Activated T-cell treated with anti-CD3 and anti-CD28 coated beads, Interleukin-2, amount 50 U/mL, for 48 hours (primary cell): Measurements from ENCODE around the gene FAM47E.

Experiments used
- DNase-seq, 2 experiments: peaks; one replicate each; pipeline ENCODE4 v3.0.0-alpha.2; 2020

Gene FAM47E, protein sequence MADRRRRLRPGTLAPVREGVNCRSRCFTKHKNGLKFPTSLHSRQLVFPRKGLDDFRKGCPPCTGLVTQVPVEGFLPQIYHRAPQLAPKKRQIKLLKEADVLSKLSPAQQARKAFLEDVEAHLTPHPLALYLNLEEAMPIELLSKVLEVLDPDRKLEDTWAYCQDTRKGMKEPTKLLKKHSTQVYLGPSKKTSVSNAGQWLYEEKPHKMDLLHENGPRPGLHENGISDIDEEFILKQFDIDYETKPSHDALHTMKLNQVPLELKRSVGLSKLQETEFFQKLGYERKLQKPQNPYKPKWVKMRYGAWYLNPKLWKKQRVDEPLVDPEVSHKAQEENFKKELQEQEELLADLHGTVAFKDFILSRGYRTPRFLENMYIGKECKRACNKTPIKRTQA

DNA sequence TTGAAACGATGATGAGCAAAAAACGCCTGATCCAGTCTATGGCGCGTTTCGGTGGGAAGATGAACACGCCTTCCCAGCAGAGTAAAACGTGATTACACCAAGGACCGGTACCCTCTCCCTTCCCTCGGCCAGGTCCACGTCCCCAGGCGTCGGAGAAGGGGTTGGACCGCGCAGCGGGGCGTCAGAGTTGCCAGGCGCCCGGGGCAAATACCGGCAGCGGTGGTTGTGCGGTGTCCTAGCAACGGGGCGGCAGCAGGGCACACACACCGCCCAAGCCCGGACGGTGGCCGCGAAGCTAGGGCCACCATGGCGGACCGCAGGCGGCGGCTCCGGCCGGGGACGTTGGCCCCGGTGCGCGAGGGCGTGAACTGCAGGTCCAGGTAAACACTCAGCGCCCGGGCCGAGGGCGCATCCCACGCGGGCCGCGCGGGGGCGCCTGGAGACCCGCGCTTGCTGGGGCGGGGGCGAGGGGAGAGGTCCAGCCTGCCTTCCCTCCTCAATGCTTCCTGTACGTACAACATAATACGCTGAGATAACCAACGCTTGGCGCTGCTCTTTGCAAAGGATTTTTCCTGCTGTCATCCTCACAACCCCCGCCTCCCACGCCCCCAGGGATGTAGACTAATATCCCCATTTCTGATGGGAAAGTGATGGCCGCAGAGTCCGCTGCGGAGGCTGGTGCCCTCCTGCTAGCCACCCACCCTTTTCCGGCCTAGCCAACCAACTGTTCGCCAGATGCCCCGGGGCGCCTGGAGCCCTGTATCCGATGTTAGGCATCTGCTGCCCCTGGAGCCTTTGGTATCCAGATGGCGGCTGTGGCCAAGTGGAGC, at the start of gene FAM47E:
TSS of gene FAM47E (plus strand) at position 281 of the 830 bp plus-strand sequence. CDS start at position 307, 26 bp downstream.
- peak; percentile 44 to 46 for DNase-seq

DNA sequence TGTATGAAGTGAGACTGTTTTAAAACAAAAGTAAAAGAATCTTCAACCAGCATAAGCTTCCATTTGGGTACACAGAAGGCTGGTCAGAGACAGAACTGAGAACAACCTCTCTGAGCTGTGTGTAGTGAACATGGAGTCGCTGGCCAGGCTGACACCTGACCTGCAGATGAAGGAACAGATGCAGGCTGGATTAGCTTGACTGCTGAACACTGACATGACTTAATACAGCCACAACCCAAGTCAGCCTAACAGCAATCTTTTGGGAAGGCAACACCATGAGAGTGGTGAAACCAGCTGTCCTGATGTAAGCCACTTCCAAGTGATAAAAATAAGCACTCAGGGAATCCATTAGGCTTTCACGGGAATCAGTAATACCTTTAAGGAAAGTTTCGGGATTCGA, 48.0 kb upstream of the FAM47E start:
- no peak for DNase-seq

DNA sequence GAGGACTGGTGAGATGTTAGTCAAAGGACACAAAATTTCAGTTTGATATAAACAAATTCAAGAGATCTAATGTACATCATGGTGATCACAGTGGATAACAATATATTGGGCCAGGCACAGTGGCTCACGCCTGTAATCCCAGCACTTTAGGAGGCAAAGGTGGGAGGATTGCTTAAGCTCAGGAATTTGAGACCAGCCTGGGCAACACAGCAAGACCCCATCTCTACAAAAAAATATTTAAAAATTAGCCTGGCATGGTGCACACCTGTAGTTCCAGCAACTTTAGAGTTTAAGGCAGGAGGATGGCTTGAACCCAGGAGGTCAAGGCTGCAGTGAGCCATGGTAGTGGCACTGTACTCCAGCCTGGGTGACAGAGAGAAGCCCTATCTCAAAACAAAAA, 46.6 kb upstream of the FAM47E start:
- no peak for DNase-seq

DNA sequence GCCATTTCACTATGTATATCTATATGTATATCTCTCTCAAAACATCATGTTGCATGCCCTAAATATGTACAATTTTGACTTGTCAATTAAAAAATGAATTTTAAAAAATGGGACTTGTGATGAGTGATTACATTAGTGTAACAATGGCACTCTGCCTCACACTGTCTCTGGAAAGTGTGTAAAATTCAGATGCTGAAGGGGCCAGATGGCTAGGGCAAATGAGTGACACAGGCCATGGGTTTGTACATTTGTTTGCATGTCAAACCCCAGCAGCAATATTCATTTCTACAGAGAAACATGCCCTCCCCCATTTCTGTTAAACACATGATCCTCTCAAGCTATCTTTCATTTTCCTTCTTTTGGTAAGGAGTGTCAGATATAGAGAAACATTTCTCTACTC, 46.0 kb upstream of the FAM47E start:
- DNase-seq: no peak

DNA sequence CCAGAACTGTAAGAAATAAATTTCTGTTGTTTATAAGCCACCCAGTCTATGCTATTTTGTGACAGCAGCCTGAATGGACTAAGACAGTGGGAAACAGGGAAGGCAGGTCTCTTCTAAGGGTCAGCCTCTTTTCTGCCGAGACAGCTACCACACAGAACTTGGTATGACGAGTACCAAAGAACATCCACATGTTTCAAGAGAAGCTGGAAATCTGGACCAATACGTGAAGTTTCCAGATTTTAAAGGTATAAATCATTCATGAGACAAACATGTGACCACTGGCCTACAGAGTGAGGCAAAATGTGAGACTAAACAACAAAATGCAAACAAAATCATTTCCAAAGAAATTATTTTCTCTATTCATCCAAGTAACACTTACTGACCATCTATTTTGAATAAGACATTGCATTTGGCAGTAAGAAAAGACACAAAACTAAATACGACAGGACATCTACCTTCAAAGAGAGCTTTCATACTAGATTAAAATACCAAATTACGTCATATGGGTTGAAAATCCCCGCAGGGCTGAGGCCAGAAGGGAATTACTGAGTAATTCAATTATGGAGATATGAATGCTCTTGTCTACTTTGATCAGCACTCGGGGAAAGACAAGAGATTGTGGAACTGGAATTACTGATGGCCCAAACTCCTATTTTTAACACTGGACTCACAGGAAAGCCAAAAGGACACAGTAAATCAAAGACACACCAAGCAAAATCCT, 45.1 kb upstream of the FAM47E start:
- DNase-seq: no peak

DNA sequence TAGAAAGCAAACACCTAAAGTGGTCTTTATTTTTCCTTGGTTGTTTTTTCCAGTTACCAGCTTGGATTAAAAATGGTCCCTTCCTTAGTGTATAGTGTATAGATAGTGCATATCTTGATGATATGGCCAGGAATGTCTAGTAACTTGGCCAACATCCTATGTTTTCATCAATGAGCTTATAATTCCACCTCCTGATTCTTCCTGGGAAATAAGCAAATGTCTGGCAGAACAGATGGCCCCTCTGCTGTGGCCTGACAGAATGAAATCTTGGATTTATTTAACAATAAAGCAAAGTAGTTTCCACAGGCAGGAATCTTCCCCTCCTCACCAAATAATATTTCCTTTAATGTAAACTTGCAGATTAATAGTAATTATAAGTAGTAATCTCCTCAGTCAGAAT, 44.0 kb upstream of the FAM47E start:
- DNase-seq: no peak

DNA sequence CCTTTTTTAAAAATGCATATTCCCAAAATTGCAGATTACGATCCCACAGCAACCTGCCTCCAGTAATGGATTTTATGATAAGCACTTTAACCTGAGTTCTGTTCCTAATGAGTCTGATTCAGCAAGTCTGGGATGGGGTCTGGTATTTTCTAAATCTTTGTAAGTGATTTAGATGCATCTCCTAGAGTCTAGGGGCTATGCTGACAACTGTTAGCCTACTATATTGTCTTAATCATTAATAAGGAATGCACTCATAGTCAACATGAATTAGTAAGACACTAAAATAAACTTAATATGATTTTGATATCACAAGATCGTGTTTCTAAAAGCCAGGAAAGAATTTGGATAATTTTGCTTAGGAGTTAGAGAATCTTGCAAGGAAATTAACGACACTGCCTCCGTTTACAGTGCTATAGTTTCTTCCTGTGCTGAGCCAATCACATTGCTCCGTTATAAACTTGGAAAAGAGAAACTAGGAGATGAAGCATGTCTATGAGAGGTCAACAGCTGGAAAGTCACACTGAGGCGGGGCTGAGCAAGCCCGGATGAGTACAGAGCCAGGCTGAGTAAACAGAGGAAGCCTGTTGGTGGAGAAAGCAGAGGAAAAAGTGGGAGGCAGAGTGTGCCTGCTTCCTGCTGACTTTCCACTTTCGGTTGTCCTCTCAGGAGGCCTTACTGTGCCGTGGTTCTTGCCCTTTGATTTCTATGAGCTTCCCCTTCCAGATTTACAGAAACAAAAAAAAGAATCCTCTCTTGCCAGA, 43.3 kb upstream of the FAM47E start:
- DNase-seq: no peak

DNA sequence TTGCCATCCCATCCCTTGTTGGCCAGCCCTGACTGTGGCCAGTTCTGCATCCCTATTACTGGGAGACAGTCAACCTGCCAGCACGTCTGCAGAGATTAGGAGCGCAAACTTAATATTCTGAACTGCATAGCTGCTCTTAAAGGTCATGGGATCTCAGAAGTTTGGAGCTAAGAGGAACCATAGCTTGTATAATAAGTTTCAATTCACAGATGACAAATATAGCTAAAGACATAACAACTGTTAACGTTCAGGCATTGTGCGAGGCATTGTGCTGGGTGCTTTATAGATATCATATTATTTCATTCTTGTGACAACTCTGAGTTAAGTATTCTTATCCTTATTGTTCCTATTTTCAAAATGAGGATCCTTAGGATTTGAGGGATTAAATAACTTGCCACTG, 41.6 kb upstream of the FAM47E start:
- DNase-seq: no peak

DNA sequence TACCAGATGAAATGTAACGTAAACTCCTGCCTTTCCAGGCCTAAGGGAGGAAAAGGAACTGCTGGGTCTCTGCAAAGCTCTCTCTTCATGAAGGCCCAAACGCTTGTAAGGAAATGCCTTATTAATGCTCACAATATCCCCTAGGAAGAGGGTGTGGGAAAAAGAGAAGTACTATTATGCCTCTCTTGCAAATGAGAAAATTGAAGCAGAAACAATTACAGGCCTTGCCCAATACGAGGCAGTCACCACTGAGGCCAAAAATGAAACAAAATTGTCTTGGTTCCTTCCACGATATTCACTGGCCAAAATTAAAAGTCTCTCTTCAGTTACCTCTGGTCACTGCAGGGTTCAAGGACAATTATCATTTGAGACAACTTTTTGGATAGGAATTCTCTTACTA, 41.1 kb upstream of the FAM47E start:
- no peak for DNase-seq

DNA sequence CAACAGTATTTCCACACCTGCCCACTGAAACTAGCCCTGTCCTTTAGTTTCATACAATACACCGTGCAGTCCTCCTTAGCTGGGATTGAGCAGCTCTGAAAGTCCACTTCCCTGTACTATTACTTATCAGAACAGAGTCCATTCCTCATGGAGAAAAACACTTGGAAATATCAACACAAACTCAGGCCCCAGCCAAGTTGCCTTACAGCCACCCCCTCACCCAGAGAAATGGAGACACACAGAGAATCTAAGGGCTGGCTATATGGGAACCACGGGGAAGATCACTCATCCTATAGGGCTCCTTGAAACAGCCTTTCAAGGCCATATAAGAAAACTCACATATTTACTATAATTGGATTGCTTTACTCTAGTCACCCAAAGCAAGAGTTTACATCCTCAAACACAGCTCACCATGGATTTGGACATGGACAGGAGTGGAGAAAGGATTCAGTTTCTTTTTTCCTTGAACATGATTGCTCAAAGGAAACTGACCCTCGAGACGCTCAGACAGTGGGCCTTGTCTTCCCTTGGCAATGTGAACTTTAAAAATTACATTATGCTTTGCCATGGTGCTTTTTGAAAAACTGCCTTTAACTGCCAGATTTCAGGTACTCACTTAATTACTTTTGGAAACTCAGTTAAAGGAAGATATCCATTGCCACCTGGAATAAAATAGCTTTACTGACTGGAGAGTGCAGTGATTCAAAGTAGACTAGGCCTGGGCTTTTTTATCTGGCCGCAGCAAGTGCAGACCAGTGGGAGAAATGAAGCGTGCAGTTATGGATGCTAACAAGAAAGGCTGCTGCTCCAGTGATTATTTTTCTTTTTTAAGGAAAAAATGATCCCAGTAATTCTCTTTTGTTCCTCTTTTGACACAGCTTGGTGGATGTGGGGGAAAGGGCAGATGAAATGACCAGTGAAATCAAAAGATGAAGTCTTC, 39.5 kb upstream of the FAM47E start:
- DNase-seq: no peak

DNA sequence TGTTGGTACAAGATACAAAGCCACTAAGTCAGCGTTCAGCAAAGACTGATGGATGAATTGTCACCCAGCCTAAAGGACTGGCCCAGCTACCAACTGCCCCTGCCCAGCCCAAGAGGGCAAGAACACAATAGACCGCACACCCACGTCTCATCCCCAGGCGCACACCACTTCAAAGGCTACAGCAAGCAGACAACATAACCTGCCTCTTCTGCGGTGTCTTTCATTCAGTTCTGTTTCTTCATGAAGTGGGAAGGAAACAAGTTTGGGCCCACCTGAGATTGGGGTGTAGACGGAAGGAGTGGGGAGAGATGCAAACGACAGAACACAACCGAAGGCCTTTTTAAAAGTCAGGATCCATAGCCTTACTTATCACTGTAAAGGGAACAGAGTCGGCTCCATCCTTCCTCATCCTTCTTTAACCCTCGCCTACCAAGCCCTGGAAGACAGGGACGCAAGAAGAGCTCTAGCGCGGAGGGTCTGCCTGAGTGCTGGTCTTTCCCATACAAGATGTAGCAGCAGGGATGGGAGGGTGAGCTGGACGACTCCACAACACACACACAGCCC, 38.6 kb upstream of the FAM47E start:
- peak; percentile 50 to 53 for DNase-seq

DNA sequence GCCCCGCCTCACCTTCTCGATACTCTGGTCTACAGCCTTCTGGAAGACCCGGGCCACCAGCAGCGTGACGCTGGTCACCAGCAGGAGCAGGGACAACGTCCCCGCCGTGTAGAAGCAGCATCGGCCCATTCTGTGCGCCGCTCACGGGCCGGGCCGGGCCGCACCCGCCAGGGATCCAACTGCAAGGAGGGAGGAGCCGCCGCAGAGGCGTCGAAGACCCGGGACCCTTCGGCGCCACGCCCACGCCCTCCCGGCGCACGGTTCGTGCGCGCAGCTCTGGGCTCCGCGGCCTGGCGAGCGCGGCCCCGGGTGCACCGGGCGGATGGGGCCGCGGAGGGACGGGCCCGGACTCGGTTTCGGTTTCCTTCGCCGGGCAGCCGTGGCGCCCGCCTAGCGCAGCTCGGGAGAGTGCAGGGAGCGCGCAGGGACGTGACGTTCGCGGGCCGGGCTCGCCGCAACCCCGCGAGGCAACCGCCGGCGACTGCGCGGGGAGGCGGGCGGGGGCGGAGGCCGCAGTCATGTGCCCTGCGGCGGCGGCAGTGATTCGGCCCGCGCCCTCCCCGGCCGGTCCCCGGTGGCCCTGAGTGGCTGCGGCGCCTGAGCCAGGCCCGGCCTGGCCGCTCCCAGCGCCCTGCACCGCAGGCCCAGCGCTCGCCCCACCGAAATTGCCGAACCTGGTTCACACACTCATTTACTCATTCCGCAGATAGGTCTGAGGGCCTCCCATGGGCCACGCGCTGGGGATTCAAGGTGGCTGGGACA, 37.9 kb upstream of the FAM47E start, which contains the start of gene SCARB2:
TSS of gene SCARB2 (minus strand) at position 410 of the 762 bp plus-strand sequence. CDS start at position 129, 281 bp downstream.
- peak; percentile 74 to 76 for DNase-seq

DNA sequence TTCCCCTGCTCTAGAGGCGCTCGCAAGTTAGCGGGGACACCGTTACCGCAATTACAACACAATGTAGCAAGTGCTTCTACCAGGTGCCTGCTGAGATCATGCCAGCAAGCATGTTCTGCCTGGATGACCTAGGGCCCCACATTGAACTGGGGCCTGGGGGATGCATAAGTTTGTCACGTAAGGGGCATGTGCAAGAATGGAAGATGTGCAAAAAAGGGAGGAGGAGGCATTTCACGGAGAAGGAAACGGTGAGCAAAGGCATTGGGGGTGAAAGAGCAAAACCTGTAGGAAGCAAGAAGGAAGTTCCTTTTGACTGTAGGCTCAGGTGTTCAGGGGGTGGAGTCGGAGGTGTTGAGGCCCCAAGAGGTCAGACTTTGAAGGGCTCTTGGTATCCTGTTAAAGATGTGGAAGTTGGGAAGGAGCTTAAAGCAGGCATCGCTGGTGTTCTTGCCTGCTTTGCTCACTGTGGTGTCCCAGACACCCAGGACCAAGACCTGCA, 37.3 kb upstream of the FAM47E start:
- DNase-seq: no peak

DNA sequence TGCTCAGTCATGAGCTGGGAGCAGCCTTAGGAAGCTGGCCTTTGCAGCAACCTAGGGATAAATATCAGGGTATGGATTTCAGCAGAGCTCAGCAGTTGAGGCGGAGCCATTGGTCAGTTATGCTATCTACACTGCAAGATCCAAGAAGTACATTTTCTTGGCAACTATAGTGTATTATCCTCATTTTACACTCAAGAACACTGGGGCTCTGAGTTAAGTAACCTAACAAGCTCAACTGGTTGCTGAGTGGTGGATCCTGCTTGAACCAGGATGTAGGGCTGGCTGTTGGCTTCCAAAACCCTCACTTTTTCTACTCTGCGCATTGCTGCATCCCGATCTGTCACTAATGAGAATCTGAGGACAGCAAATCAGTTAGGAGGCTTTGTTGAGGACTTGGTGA, 36.4 kb upstream of the FAM47E start:
- no peak for DNase-seq

DNA sequence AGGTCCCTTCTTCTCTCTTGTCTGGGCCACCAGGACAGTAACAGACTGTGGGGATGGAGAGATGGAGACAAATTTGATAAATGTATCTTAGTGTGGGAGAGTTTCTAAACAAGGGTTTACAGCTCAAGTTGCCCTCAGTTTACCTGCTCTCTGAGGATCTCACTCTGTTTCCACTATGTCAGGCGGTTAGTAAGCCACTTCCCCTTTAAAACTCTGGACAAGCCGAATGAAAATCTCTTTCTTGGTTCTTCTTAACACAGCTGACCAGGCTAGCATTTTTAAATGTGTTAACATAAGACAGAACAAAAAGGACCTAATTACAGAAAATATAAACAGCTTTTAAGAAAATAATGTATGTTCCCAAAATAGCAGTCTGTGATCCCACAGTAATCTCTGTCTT, 35.0 kb upstream of the FAM47E start:
- no peak for DNase-seq

DNA sequence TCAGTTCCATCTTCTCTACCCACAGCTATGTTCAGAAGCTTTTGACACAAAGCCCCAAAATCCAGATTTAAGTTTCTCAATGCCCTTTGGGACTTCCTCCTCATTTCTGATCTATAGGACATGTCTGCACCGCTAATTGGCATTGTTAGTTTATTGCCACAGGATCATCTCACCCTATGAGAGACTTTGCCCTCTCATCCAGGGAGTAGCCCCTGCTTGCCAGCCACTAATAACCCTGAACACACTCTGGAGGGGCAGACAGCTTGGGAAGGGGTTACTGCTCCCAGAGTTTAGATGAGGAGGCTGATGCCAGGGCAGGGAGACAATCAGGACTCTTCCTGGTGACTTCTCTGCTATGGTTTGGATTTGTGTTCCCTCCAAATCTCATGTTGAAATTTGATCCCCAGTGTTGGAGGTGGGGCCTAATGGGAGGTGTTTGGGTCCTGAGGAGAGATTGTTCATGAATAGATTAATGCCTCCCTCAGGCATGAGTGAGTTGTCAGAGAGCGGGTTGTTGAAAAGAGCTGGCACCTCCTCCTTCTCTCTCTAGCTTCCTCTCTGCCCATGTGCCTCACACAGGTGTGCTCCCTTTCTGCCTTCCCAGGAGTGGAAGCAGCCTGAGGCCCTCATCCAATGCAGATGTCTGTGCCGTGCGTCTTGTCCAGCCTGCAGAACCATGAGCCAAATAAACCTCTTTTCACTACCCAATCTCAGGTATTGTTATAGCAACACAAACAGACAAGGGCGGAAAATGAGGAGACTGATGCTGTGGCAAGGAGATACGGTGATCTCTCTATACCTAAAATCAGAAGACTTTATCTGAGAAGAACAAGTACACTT, 34.3 kb upstream of the FAM47E start:
- DNase-seq: no peak

DNA sequence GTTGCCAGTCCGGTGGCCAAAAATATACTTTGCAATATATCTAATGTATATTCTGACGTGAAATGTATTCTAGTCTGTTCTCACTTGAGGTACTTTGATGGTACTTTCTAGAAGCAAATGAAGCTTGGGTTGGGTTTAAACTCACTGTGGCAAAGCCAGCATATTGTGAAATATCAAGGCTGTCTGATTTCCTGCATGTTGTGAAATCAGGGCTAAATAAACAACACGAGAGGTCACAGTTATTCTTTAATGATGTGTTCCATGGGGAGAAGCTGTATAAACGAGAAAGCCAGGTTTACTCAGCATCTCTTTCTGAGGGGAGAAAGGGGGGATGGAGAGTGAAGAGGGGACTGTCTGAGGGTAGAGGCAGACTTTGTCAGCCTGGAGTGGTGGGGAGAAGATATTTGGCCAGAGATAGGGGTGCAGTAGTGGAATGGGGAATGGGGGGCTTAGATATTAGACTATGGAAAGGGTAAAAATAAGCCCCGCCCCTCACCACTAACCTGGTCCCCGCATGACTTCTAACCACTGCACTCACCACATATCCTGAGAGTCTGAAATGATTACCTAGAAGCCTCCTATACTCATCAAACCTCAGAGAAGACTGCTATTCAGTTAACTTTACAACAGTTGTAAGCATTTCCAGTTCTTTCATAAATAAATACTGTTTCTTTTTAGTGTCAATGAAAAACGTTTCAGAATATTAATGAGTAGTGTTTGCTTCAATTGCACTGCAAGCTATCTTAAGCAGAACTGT, 32.0 kb upstream of the FAM47E start:
- no peak for DNase-seq

DNA sequence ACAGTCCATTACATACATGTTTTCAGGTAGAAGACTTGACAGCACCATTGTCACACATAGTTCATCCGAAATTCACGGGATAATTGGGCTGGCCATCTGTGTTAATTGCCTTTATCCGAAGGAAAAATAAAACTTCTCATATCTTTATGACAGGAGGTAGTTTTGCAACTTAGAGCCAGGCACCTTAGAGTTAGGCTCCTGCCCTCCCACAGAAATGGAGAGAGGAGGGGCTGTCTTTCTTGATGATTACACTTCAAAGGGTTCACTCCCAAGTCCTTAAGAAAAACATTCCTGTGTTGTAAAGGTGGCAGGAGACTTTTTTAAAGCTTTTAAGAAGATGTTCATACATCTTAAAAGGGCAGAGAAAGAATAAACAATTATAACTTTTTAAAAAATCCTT, 27.4 kb upstream of the FAM47E start:
- DNase-seq: no peak
